Stimulated activated CD4-positive, alpha-beta T cell treated with anti-CD3 and anti-CD28 coated beads, Interleukin-4, amount 100 ng/mL, for 4 hours (primary cell): ENCODE measurements around the gene ZNF423.
A peak's percentile ranks its signal among the peaks of the same experiment; 100 is the strongest.

Source experiments
- DNase-seq, 2 experiments: peaks; one replicate each; pipeline ENCODE4 v3.0.0-alpha.2; 2020

Gene ZNF423

GRCh38 chr16:49545243-49545642 lies 310.7 kb downstream of the ZNF423 start:
- no peak for DNase-seq

- DNase-seq = no peak
Observed at GRCh38 chr16:49544828-49545227, 311.1 kb downstream of the ZNF423 start.

GRCh38 chr16:49543631-49543946 lies 312.3 kb downstream of the ZNF423 start:
- no peak for DNase-seq

GRCh38 chr16:49542946-49543630 lies 312.8 kb downstream of the ZNF423 start:
- DNase-seq = no peak

- no peak for DNase-seq
Observed at GRCh38 chr16:49542391-49542891, 313.5 kb downstream of the ZNF423 start.

- DNase-seq = no peak
Observed at GRCh38 chr16:49540836-49541235, 315.1 kb downstream of the ZNF423 start.

GRCh38 chr16:49539758-49540157 lies 316.2 kb downstream of the ZNF423 start:
- no peak for DNase-seq

- no peak for DNase-seq
Observed at GRCh38 chr16:49537924-49538459, 317.9 kb downstream of the ZNF423 start.

GRCh38 chr16:49534901-49535610 lies 320.9 kb downstream of the ZNF423 start:
- no peak for DNase-seq

- no peak for DNase-seq
Observed at GRCh38 chr16:49533422-49533821, 322.5 kb downstream of the ZNF423 start.

GRCh38 chr16:49532873-49533272 lies 323.0 kb downstream of the ZNF423 start:
- no peak for DNase-seq

GRCh38 chr16:49531931-49532840 lies 323.7 kb downstream of the ZNF423 start:
- no peak for DNase-seq

GRCh38 chr16:49531425-49531824 lies 324.5 kb downstream of the ZNF423 start:
- DNase-seq = no peak

- no peak for DNase-seq
Observed at GRCh38 chr16:49530427-49530970, 325.4 kb downstream of the ZNF423 start.

GRCh38 chr16:49529411-49530045 lies 326.4 kb downstream of the ZNF423 start:
- no peak for DNase-seq

- no peak for DNase-seq
Observed at GRCh38 chr16:49528866-49529288, 327.0 kb downstream of the ZNF423 start.

- peak; percentile 8 to 17 for DNase-seq
Observed at GRCh38 chr16:49528060-49528865, 327.6 kb downstream of the ZNF423 start.

- no peak for DNase-seq
Observed at GRCh38 chr16:49527611-49528010, 328.3 kb downstream of the ZNF423 start.

- no peak for DNase-seq
Observed at GRCh38 chr16:49526860-49527365, 329.0 kb downstream of the ZNF423 start.

- DNase-seq = no peak
Observed at GRCh38 chr16:49524947-49525315, 331.0 kb downstream of the ZNF423 start.
